Parathyroid adenoma (tissue), 2 donors: Measurements from ENCODE around the gene PCDHB12.
A peak's percentile ranks its signal among the peaks of the same experiment; 100 is the strongest.
"Not testable (repeated sequence)": the region's sequence is repeated elsewhere in the genome, so short reads cannot be mapped to it uniquely, and the experiment has no call there.

Source experiments
- H2AFZ ChIP-seq: fragments of 300-600 bp; sonication (generic); one replicate; pipeline ENCODE4 v1.7.0; 2017; ENCODE audit warnings: antibody characterized with exemption, mild to moderate bottlenecking
- H3K27ac ChIP-seq: fragments of 300-600 bp; sonication (generic); one replicate; pipeline ENCODE4 v1.7.0; 2017
- H3K27me3 ChIP-seq: fragments of 300-600 bp; sonication (generic); one replicate; pipeline ENCODE4 v1.7.0; 2017; ENCODE audit warnings: low read length; ENCODE audit not compliant: control insufficient read depth, insufficient read depth
- H3K36me3 ChIP-seq: fragments of 300-600 bp; sonication (generic); one replicate; pipeline ENCODE4 v1.7.0; 2017; ENCODE audit warnings: low read length; ENCODE audit not compliant: control insufficient read depth, insufficient read depth
- H3K4me1 ChIP-seq: fragments of 300-600 bp; sonication (generic); one replicate; pipeline ENCODE4 v1.7.0; 2017; ENCODE audit warnings: control low read depth
- H3K4me2 ChIP-seq: fragments of 300-600 bp; sonication (generic); one replicate; pipeline ENCODE4 v1.7.0; 2017; ENCODE audit warnings: low read length
- H3K4me3 ChIP-seq: fragments of 300-600 bp; sonication (generic); one replicate; pipeline ENCODE4 v1.7.0; 2017; ENCODE audit warnings: low read depth, low read length
- H3K79me2 ChIP-seq: fragments of 300-600 bp; sonication (generic); one replicate; pipeline ENCODE4 v1.7.0; 2017; ENCODE audit warnings: control low read depth
- H3K9ac ChIP-seq: fragments of 300-600 bp; sonication (generic); one replicate; pipeline ENCODE4 v1.7.0; 2017; ENCODE audit warnings: mild to moderate bottlenecking
- H3K9me3 ChIP-seq: fragments of 300-600 bp; sonication (generic); one replicate; pipeline ENCODE4 v1.7.0; 2017; ENCODE audit warnings: low read length; ENCODE audit not compliant: control insufficient read depth
- TF ChIP-seq, protein P1 (sequence below): fragments of 300-600 bp; sonication (generic); IDR thresholded peaks from one replicate; pipeline ENCODE4 v1.7.0; 2017; ENCODE audit warnings: antibody characterized with exemption, mild to moderate bottlenecking
- donor health status: primary hyperparathyroidism.

Gene PCDHB12

DNA sequence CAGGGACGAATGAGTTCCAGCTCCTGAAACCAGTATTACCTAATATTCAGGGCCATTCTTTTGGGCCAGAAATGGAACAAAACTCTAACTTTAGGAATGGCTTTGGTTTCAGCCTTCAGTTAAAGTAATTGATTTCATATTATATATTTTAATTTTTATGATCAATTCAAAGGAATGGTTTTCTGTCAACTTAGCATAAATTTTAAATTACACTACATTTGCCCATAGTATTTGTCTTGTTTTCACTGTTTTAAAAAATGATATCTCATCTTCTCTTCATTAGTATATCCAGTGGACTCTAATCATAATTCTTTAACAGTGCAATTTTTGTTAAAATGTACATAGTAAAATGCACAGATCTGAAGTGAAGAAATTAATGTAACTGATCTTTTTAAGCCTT, 28.2 kb upstream of the PCDHB12 start:
- TF ChIP-seq, protein P1, sequence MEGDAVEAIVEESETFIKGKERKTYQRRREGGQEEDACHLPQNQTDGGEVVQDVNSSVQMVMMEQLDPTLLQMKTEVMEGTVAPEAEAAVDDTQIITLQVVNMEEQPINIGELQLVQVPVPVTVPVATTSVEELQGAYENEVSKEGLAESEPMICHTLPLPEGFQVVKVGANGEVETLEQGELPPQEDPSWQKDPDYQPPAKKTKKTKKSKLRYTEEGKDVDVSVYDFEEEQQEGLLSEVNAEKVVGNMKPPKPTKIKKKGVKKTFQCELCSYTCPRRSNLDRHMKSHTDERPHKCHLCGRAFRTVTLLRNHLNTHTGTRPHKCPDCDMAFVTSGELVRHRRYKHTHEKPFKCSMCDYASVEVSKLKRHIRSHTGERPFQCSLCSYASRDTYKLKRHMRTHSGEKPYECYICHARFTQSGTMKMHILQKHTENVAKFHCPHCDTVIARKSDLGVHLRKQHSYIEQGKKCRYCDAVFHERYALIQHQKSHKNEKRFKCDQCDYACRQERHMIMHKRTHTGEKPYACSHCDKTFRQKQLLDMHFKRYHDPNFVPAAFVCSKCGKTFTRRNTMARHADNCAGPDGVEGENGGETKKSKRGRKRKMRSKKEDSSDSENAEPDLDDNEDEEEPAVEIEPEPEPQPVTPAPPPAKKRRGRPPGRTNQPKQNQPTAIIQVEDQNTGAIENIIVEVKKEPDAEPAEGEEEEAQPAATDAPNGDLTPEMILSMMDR, result no peak
- H3K9me3 ChIP-seq, result no peaks in the 10 kb centered on the region

DNA sequence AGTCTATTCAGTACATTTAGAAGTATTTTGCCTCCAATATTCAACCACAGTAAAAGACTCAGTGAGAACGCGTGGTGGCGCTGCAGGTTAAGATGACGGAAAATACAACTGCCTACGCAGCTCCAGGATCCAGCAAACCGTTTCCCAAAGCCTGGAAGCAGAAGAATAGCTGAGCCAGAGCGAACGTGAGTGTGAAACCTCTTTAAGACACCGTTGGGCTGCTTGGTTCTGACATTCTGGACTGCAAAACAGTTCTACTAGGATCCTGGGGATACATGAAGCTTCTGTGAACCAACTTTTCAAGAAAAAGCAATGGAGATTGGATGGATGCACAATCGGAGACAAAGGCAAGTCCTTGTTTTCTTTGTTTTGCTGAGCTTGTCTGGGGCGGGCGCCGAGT, 26.3 kb upstream of the PCDHB12 start, which contains the start of gene PCDHB16:
TSS of gene PCDHB16 (plus strand) at position 140 of the 400 bp plus-strand sequence. CDS start at position 313, 173 bp downstream.
- Histone ChIP-seq H3K4me3 (peak within 1 kb of the TSS; percentile 35), H2AFZ (peak within 1 kb of the TSS; percentile 44), H3K27ac (peak within 1 kb of the TSS; percentile 60), H3K4me2 (peak within 1 kb of the TSS; percentile 23), H3K9me3 (no peaks in the 10 kb centered on the region), H3K27me3 (peaks cover 8% of the 10 kb centered on the region), H3K36me3 (peaks cover 3% of the 10 kb centered on the region), H3K4me1 (no peaks in the 10 kb centered on the region), H3K79me2 (no peaks in the 10 kb centered on the region), H3K9ac (no peak within 1 kb of the TSS)
- TF ChIP-seq, protein P1, result peak; percentile 49

More for the DNA sequence above, 28.2 kb upstream of the PCDHB12 start:
- no peak overlapping the region for H3K4me2 ChIP-seq
- H3K4me3 ChIP-seq, result no peak overlapping the region
- no peaks in the 10 kb centered on the region for H3K4me1 ChIP-seq
- peaks cover 9% of the 10 kb centered on the region for H3K27me3 ChIP-seq
- H3K27ac ChIP-seq, result no peak overlapping the region
- no peak overlapping the region for H2AFZ ChIP-seq
- no peaks in the 10 kb centered on the region for H3K79me2 ChIP-seq
- no peak overlapping the region for H3K9ac ChIP-seq
- H3K36me3 ChIP-seq, result peaks cover 3% of the 10 kb centered on the region

DNA sequence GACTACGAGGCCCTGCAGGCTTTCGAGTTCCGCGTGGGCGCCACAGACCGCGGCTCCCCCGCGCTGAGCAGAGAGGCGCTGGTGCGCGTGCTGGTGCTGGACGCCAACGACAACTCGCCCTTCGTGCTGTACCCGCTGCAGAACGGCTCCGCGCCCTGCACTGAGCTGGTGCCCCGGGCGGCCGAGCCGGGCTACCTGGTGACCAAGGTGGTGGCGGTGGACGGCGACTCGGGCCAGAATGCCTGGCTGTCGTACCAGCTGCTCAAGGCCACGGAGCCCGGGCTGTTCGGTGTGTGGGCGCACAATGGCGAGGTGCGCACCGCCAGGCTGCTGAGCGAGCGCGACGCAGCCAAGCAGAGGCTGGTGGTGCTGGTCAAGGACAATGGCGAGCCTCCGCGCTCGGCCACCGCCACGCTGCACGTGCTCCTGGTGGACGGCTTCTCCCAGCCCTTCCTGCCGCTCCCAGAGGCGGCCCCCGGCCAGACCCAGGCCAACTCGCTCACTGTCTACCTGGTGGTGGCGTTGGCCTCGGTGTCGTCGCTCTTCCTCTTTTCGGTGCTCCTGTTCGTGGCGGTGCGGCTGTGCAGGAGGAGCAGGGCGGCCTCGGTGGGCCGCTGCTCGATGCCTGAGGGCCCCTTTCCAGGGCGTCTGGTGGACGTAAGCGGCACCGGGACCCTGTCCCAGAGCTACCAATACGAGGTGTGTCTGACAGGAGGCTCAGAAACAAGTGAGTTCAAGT, 24.2 kb upstream of the PCDHB12 start:
- H3K9ac ChIP-seq, H3K9me3 ChIP-seq, H3K4me3 ChIP-seq: not testable (repeated sequence)

DNA sequence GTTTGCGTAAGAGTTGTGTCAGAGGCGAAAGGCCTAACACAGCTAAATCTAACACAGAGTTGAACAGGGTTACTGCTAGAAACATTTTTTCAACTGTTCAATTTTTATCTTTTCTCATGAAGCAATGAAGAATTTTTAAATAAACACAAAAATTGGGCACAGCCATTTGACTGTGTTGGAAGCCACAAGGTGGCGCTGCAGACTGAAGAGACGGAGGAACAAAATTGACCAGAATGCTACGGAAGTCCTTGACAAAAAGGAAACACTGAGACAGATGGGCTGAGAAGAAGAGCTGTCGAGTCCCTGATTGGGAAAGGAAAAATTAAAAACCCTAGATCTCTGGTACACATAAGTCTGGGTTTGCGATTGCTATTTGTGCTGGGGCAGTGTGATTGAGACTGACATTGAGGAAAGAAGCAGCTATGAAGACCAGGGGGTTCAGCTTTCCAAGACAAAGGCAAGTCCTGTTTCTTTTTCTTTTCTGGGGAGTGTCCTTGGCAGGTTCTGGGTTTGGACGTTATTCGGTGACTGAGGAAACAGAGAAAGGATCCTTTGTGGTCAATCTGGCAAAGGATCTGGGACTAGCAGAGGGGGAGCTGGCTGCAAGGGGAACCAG, 21.5 kb upstream of the PCDHB12 start, which contains the start of gene PCDHB9:
TSS of gene PCDHB9 (plus strand) at position 265 of the 616 bp plus-strand sequence. CDS start at position 423, 158 bp downstream.
- TF ChIP-seq, protein P1, result no peak
- no peaks in the 10 kb centered on the region for H3K4me1 ChIP-seq
- H3K4me2 ChIP-seq, result no peak within 1 kb of the TSS
- no peaks in the 10 kb centered on the region for H3K9me3 ChIP-seq
- peaks cover 2% of the 10 kb centered on the region for H3K27me3 ChIP-seq
- no peak within 1 kb of the TSS for H2AFZ ChIP-seq
- H3K4me3 ChIP-seq, result no peak within 1 kb of the TSS
- H3K79me2 ChIP-seq, result no peaks in the 10 kb centered on the region
- peaks cover 3% of the 10 kb centered on the region for H3K36me3 ChIP-seq
- no peak within 1 kb of the TSS for H3K27ac ChIP-seq
- H3K9ac ChIP-seq, result no peak within 1 kb of the TSS

More for the DNA sequence above, 24.2 kb upstream of the PCDHB12 start:
- H3K79me2 ChIP-seq, H2AFZ ChIP-seq, H3K27ac ChIP-seq, H3K4me2 ChIP-seq, H3K36me3 ChIP-seq, H3K4me1 ChIP-seq, H3K27me3 ChIP-seq: not testable (repeated sequence)

DNA sequence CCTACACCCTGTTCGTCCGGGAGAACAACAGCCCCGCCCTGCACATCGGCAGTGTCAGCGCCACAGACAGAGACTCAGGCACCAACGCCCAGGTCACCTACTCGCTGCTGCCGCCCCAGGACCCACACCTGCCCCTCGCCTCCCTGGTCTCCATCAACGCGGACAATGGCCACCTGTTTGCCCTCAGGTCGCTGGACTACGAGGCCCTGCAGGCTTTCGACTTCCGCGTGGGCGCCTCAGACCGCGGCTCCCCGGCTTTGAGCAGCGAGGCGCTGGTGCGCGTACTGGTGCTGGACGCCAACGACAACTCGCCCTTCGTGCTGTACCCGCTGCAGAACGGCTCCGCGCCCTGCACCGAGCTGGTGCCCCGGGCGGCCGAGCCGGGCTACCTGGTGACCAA, 19.8 kb upstream of the PCDHB12 start:
- H3K27me3 ChIP-seq, H3K4me2 ChIP-seq, H3K79me2 ChIP-seq, H3K4me3 ChIP-seq, H2AFZ ChIP-seq, H3K4me1 ChIP-seq, H3K36me3 ChIP-seq, H3K9me3 ChIP-seq, H3K27ac ChIP-seq, H3K9ac ChIP-seq: not testable (repeated sequence)

DNA sequence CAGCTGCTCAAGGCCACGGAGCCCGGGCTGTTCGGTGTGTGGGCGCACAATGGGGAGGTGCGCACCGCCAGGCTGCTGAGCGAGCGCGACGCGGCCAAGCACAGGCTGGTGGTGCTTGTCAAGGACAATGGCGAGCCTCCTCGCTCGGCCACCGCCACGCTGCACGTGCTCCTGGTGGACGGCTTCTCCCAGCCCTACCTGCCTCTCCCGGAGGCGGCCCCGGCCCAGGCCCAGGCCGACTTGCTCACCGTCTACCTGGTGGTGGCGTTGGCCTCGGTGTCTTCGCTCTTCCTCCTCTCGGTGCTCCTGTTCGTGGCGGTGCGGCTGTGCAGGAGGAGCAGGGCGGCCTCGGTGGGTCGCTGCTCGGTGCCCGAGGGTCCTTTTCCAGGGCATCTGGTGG, 19.4 kb upstream of the PCDHB12 start:
- H3K79me2 ChIP-seq, H3K9ac ChIP-seq, H3K4me2 ChIP-seq, H3K27me3 ChIP-seq, H3K4me3 ChIP-seq, H3K9me3 ChIP-seq, H3K27ac ChIP-seq, H3K4me1 ChIP-seq, H2AFZ ChIP-seq, H3K36me3 ChIP-seq: not testable (repeated sequence)
